NB4 (cell line): ENCODE results near the gene HS6ST1.

Experiments used
- CTCF ChIP-seq: IDR thresholded peaks from one replicate; pipeline ENCODE4 v1.5.1; 2012; ENCODE audit warnings: low read depth, low read length
- MAX ChIP-seq: IDR thresholded peaks from 2 replicates; pipeline ENCODE4 v1.6.1; 2011; ENCODE audit warnings: low read depth, low read length
- POLR2A ChIP-seq: IDR thresholded peaks from 2 replicates; pipeline ENCODE4 v1.6.1; 2011; ENCODE audit warnings: mild to moderate bottlenecking; ENCODE audit not compliant: insufficient read length; ENCODE audit errors: extremely low read depth

- TF ChIP-seq CTCF (no peak), POLR2A (no peak), MAX (no peak)
These were observed 46.6 kb downstream of the HS6ST1 start for GRCh38 chr2:128271911-128272600.
